Muscle layer of colon (tissue), 2 donors: ENCODE results near the gene SMIM35.

Experiments
- H3K27ac ChIP-seq: one replicate; pipeline ENCODE4 v1.7.0; 2013; ENCODE audit warnings: low read depth, mild to moderate bottlenecking, low read length, moderate library complexity
- H3K27me3 ChIP-seq, 2 donors: one replicate each; pipeline ENCODE4 v1.7.0; 2013; ENCODE audit warnings: low read length in 2 of 2, mild to moderate bottlenecking in 2 of 2; ENCODE audit not compliant: insufficient read depth in 2 of 2, control insufficient read depth in 1 of 2
- H3K36me3 ChIP-seq: one replicate; pipeline ENCODE4 v1.7.0; 2013; ENCODE audit warnings: mild to moderate bottlenecking, low read length; ENCODE audit not compliant: insufficient read depth
- H3K4me1 ChIP-seq: one replicate; pipeline ENCODE4 v1.7.0; 2013; ENCODE audit warnings: mild to moderate bottlenecking, low read length; ENCODE audit not compliant: insufficient read depth
- H3K4me3 ChIP-seq, 2 donors: one replicate each; pipeline ENCODE4 v1.7.0; 2013; ENCODE audit warnings: low read length in 2 of 2, low read depth in 1 of 2, mild to moderate bottlenecking in 1 of 2, moderate library complexity in 1 of 2
- H3K9ac ChIP-seq: one replicate; pipeline ENCODE4 v1.7.0; 2013; ENCODE audit warnings: low read length
- H3K9me3 ChIP-seq: one replicate; pipeline ENCODE4 v1.7.0; 2013; ENCODE audit warnings: mild to moderate bottlenecking, low read length
- donor health status: abdominal sarcoma.
- donor health status: Adenocarcinoma of cecum.

SMIM35 gene

GRCh38 chr11:117995472-117995871 is 91.3 kb downstream of the SMIM35 start:
- no peaks in the 10 kb centered on the region for H3K36me3 ChIP-seq
- no peaks in the 10 kb centered on the region for H3K27me3 ChIP-seq
- H3K4me1 ChIP-seq = no peaks in the 10 kb centered on the region
- H3K9me3 ChIP-seq = no peaks in the 10 kb centered on the region
- no peak overlapping the region for H3K4me3 ChIP-seq
- no peak overlapping the region for H3K27ac ChIP-seq
- no peak overlapping the region for H3K9ac ChIP-seq

GRCh38 chr11:117993988-117994745 is 92.6 kb downstream of the SMIM35 start:
- Histone ChIP-seq H3K9me3 (no peaks in the 10 kb centered on the region), H3K4me3 (no peak overlapping the region), H3K9ac (no peak overlapping the region), H3K27me3 (no peaks in the 10 kb centered on the region), H3K36me3 (no peaks in the 10 kb centered on the region), H3K4me1 (no peaks in the 10 kb centered on the region), H3K27ac (no peak overlapping the region)

GRCh38 chr11:117992620-117993019 is 94.1 kb downstream of the SMIM35 start:
- no peaks in the 10 kb centered on the region for H3K9me3 ChIP-seq
- H3K4me3 ChIP-seq = no peak overlapping the region
- H3K36me3 ChIP-seq = no peaks in the 10 kb centered on the region
- H3K27ac ChIP-seq = no peak overlapping the region
- H3K4me1 ChIP-seq = no peaks in the 10 kb centered on the region
- H3K9ac ChIP-seq = no peak overlapping the region
- H3K27me3 ChIP-seq = no peaks in the 10 kb centered on the region

GRCh38 chr11:117992136-117992535 is 94.6 kb downstream of the SMIM35 start:
- no peaks in the 10 kb centered on the region for H3K9me3 ChIP-seq
- no peak overlapping the region for H3K9ac ChIP-seq
- no peak overlapping the region for H3K27ac ChIP-seq
- no peaks in the 10 kb centered on the region for H3K36me3 ChIP-seq
- H3K4me3 ChIP-seq = no peak overlapping the region
- no peaks in the 10 kb centered on the region for H3K4me1 ChIP-seq
- H3K27me3 ChIP-seq = no peaks in the 10 kb centered on the region

GRCh38 chr11:117989351-117990102 is 97.2 kb downstream of the SMIM35 start:
- Histone ChIP-seq H3K4me3 (peak overlapping the region in 1 of 2 donors; percentile 16), H3K9ac (no peak overlapping the region), H3K9me3 (no peaks in the 10 kb centered on the region), H3K27ac (no peak overlapping the region), H3K27me3 (no peaks in the 10 kb centered on the region), H3K4me1 (peaks cover 6% of the 10 kb centered on the region), H3K36me3 (no peaks in the 10 kb centered on the region)

- H3K9me3 ChIP-seq = no peaks in the 10 kb centered on the region
- H3K36me3 ChIP-seq = no peaks in the 10 kb centered on the region
- peak overlapping the region; percentile 18 for H3K9ac ChIP-seq
- peak overlapping the region in 1 of 2 donors; percentile 69 for H3K4me3 ChIP-seq
- H3K4me1 ChIP-seq = peaks cover 6% of the 10 kb centered on the region
- no peak overlapping the region for H3K27ac ChIP-seq
- H3K27me3 ChIP-seq = no peaks in the 10 kb centered on the region
Observed at GRCh38 chr11:117986981-117987574, 99.7 kb downstream of the SMIM35 start.

GRCh38 chr11:117985953-117986887 is 100.5 kb downstream of the SMIM35 start, which contains the start of gene IL10RA:
Gene IL10RA (plus strand): TSS chr11:117986394. CDS start chr11:117986468, 74 bp downstream.
- H3K4me1 ChIP-seq = peaks cover 6% of the 10 kb centered on the region
- H3K9ac ChIP-seq = peak within 1 kb of the TSS; percentile 18
- H3K27ac ChIP-seq = peak within 1 kb of the TSS; percentile 66
- H3K9me3 ChIP-seq = no peaks in the 10 kb centered on the region
- H3K36me3 ChIP-seq = no peaks in the 10 kb centered on the region
- H3K27me3 ChIP-seq = no peaks in the 10 kb centered on the region
- peak within 1 kb of the TSS; percentile 69 to 89 for H3K4me3 ChIP-seq

GRCh38 chr11:117984476-117984875 is 102.3 kb downstream of the SMIM35 start:
- peaks cover 6% of the 10 kb centered on the region for H3K4me1 ChIP-seq
- no peaks in the 10 kb centered on the region for H3K27me3 ChIP-seq
- no peak overlapping the region for H3K9ac ChIP-seq
- H3K27ac ChIP-seq = no peak overlapping the region
- no peaks in the 10 kb centered on the region for H3K36me3 ChIP-seq
- H3K4me3 ChIP-seq = no peak overlapping the region
- no peaks in the 10 kb centered on the region for H3K9me3 ChIP-seq

GRCh38 chr11:117983163-117983475 is 103.6 kb downstream of the SMIM35 start:
- Histone ChIP-seq H3K9me3 (no peaks in the 10 kb centered on the region), H3K4me3 (no peak overlapping the region), H3K27ac (no peak overlapping the region), H3K9ac (no peak overlapping the region), H3K27me3 (no peaks in the 10 kb centered on the region), H3K4me1 (peaks cover 6% of the 10 kb centered on the region), H3K36me3 (no peaks in the 10 kb centered on the region)

- Histone ChIP-seq H3K27ac (no peak overlapping the region), H3K9me3 (no peaks in the 10 kb centered on the region), H3K27me3 (no peaks in the 10 kb centered on the region), H3K4me3 (no peak overlapping the region), H3K4me1 (no peaks in the 10 kb centered on the region), H3K36me3 (no peaks in the 10 kb centered on the region), H3K9ac (no peak overlapping the region)
Observed at GRCh38 chr11:117980720-117981119, 106.0 kb downstream of the SMIM35 start.

GRCh38 chr11:117980280-117980679 is 106.5 kb downstream of the SMIM35 start:
- no peaks in the 10 kb centered on the region for H3K27me3 ChIP-seq
- H3K27ac ChIP-seq = no peak overlapping the region
- H3K36me3 ChIP-seq = no peaks in the 10 kb centered on the region
- no peak overlapping the region for H3K4me3 ChIP-seq
- no peaks in the 10 kb centered on the region for H3K4me1 ChIP-seq
- H3K9me3 ChIP-seq = no peaks in the 10 kb centered on the region
- no peak overlapping the region for H3K9ac ChIP-seq
